ENCODE data around the gene URB2. TPM values are rescaled to one million over a fixed set of nuclear protein-coding genes. Genes with fewer than 3 reads are reported as not detected.
"Not testable (repeated sequence)": the region's sequence is repeated elsewhere in the genome, so short reads cannot be mapped to it uniquely, and the experiment has no call there.

URB2 gene
- total RNA-seq, 2 experiments from 2014 or later, result 36.7 to 36.9 TPM

DNA sequence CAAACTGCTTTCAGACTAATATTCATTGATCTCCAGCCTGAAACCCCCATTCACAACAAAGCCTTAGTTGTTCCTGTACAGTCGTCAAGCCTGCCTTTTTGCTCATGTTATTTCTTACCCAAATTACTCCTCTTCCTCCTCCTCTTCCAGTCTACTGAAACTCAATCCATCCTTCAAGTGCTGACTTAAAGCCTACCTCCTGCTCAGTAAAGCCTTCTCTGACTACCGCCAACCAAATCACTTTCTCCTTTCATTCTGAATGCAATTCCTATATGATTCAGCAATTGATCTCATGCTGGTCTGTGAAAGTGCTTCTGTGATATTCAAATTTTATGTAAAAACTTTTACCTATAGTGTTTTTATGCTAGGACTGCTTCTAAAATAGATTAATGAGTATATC lies 18.7 kb upstream of the URB2 start:
- ChIA-PET CTCF (no interaction called here), POLR2A (no interaction called here)

GRCh38 chr1:229608590-229608989 lies 17.5 kb upstream of the URB2 start:
- ChIA-PET CTCF (interaction anchor here (0.6 kb wide), 1 partner anchor 11 kb away, joined by 3 read pairs; no protein-coding TSS in a partner anchor), POLR2A (no interaction called here)

DNA sequence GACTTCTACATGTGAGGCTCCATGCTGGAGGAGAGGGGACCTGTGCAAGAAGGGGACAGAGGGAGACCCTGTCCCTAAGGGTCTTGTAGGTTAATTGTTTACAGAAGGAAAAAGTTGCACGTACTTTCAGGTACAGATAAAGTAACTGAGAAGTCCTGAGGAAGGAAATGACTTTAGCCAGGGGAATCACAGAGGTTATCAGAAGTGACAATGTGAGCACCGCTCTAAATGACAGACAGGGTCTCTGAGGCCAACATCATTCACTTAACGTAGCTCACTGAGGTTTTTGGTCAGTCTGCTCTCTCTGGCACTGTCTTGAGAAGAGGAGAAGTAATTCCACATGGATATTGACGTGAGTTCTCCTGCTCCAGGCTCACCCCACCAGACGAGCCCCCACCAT lies 12.1 kb upstream of the URB2 start:
- CTCF ChIA-PET, result interaction anchor here (0.6 kb wide), 1 partner anchor 604 kb away, joined by 3 read pairs; no protein-coding TSS in a partner anchor
- POLR2A ChIA-PET, result no interaction called here

DNA sequence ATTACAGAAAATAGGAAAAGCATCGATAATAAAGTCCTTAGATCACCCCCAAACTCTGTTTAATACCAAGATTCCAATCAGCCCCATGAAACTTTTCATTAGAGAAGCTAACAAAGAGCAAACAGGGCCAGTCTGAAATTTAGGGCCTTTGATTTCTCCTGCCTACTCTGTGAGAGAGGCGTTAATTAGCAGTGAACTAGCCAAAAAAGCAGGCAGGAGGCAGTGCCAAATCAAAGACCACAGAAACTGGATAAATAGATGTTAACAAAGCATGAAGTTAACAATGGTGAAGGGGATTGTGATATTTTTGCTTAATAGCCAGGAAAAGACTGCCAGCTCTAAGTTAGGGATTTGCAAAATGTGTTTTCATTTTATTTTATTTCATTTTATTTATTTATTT lies 11.3 kb upstream of the URB2 start:
- POLR2A ChIA-PET, result interaction anchor here (0.7 to 1.0 kb wide), 2 partner anchors 9 to 35 kb away, joined by 3 to 6 read pairs; no protein-coding TSS in a partner anchor
- CTCF ChIA-PET, result interaction anchor here (0.6 kb wide), 1 partner anchor 605 kb away, joined by 3 read pairs; no protein-coding TSS in a partner anchor

DNA sequence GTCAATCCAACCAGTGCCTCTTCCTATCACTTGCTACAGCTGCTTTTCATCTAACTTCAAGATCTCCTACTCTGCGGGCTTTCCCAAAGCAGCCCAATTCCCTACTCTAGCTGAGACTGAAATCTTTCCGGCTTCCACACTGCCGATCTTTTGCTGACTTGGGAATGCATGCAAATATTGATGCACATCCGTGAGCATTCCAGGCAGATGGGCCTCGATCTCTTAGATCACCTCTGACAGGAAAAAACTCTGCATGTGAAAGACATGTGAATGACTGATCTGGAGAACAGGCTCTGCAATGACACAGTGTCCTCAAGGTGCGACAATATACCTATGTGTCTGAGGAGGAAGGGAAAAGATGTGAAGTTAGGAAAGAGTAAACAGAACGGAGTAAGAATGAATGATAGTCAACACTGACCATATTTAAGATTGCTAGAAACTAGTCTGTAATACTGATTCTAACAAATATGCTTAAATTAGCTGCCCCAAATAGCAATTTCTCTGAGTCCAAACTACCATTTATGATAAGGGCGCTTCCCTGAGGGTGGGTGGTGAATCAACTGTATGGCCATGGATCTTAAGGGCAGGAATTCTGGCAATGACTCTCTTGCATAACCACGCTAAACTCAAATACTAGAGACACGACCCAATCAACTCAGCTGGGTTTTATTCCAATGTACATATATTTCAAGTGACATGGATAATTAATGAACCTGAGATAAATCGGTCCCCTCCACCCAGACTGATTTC lies 8.5 kb upstream of the URB2 start:
- POLR2A ChIA-PET, result no interaction called here
- CTCF ChIA-PET, result no interaction called here

DNA sequence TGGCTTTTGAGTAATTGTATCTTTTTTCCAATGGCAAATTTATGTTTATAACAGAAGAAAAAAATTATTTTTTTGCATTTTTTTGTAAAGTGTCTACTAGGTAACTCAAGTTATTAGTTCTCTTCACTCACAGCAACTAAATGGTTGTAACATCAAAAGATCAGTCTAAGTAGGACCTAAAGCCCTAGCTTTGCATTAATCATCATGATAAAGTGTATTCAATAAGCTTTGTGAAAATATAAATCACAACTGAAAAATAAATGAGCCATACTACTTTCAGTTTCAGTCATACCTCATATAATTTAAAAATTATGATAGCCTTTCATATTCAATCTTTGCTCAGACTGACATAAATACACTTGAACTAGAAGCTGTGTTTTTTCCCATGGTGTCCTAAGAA lies 7.0 kb upstream of the URB2 start:
- ChIA-PET POLR2A (interaction anchor here (1.5 kb wide), 1 partner anchor 60 kb away, joined by 4 read pairs; the partner anchor contains the start of gene ABCB10), CTCF (interaction anchor here (0.6 kb wide), 1 partner anchor 363 kb away, joined by 3 read pairs; no protein-coding TSS in a partner anchor)

- CTCF ChIA-PET, result no interaction called here
- POLR2A ChIA-PET, result interaction anchor here (1.5 kb wide), 1 partner anchor 61 kb away, joined by 4 read pairs; the partner anchor contains the start of gene ABCB10
These were observed 6.4 kb upstream of the URB2 start for GRCh38 chr1:229619614-229620013.

DNA sequence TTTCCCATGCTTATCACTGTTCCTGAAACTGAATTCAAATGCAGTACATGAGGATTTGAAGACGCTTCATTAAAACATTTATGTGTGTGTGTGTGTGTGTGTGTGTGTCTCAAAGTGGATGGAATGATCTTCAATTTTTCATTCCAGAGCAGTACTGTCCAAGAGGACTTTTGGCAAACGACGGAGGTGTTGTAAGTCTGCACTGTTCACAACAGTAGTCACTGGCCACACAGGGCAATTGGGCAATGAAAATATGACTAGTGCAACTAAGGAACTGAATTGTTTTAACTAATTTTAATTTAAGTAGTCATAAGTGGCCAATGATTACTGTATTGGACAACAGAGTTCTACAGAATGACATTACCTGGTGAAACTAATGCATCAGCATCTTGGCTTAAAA lies 5.2 kb upstream of the URB2 start:
- CTCF ChIA-PET, result interaction anchor here (1.7 kb wide), 1 partner anchor 62 kb away, joined by 4 read pairs; the partner anchor contains the start of gene ABCB10
- POLR2A ChIA-PET, result no interaction called here

DNA sequence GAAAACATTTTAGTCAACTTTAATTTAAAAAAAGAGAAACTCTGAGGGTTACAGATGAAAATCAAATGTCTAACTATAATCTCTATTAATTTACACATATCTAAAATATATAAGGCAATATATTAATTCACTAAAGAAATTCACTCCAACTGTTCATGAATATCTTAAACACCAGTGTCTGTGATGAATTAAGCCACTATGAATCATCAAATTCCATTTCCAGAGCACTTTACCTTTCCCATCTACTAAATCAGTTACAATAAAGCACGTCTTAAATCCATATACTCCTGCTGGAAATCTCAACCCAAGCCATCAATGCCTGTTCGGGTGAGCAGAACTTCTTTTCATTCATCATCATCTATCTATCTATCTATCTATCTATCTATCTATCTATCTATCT lies 4.4 kb upstream of the URB2 start:
- ChIA-PET POLR2A (no interaction called here), CTCF (interaction anchor here (1.7 kb wide), 1 partner anchor 63 kb away, joined by 4 read pairs; the partner anchor contains the start of gene ABCB10)

- POLR2A ChIA-PET, result not testable (repeated sequence)
- CTCF ChIA-PET, result interaction anchor here (1.4 kb wide), 1 partner anchor 64 kb away, joined by 7 read pairs; the partner anchor contains the start of gene ABCB10
These were observed 3.4 kb upstream of the URB2 start for GRCh38 chr1:229622641-229623120.

- ChIA-PET CTCF (interaction anchor here (1.4 kb wide), 1 partner anchor 64 kb away, joined by 7 read pairs; the partner anchor contains the start of gene ABCB10), POLR2A (no interaction called here)
These were observed 2.8 kb upstream of the URB2 start for GRCh38 chr1:229623225-229623624.

- CTCF ChIA-PET, result interaction anchor here (0.6 to 1.4 kb wide), 2 partner anchors 65 to 586 kb away, joined by 4 to 7 read pairs; partner anchors contain the start of gene ABCB10
- POLR2A ChIA-PET, result interaction anchor here (1.0 kb wide), 1 partner anchor 8 kb away, joined by 6 read pairs; no protein-coding TSS in a partner anchor
These were observed 2.2 kb upstream of the URB2 start for GRCh38 chr1:229623838-229624237.

DNA sequence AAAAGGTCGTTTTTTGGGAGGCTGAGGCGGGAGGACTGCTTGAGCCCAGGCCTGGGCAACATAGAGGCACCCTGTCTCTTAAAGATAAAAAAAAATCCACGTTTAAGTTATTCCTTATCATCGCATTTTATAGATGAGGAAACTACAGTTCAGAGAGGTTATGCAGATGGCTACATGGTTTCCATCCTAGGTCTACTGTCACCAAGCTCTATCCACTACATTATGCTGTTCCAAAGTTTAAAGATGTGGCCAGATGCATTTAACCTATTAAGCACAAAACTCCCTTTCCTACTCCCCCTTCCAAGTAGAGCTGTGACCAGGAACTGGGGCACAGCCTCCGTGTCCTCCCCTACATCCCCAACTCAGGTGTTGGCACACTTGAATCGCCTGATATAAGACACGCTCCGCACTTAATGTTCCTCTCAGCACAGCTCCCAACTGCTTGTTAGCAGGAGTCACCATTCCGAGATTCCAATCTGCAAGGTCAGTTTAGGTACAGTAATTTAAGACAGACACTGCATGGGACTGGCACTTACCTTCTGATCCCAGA lies 1.5 kb upstream of the URB2 start:
- ChIA-PET CTCF (interaction anchor here (0.6 to 1.5 kb wide), 2 partner anchors 66 to 585 kb away, joined by 3 to 4 read pairs; partner anchors contain the start of gene ABCB10), POLR2A (interaction anchor here (1.0 kb wide), 1 partner anchor 9 kb away, joined by 6 read pairs; no protein-coding TSS in a partner anchor)

- ChIA-PET CTCF (interaction anchor here (1.5 kb wide), 1 partner anchor 67 kb away, joined by 3 read pairs; the partner anchor contains the start of gene ABCB10), POLR2A (no interaction called here)
These were observed 754 bp upstream of the URB2 start for GRCh38 chr1:229625071-229625914.

DNA sequence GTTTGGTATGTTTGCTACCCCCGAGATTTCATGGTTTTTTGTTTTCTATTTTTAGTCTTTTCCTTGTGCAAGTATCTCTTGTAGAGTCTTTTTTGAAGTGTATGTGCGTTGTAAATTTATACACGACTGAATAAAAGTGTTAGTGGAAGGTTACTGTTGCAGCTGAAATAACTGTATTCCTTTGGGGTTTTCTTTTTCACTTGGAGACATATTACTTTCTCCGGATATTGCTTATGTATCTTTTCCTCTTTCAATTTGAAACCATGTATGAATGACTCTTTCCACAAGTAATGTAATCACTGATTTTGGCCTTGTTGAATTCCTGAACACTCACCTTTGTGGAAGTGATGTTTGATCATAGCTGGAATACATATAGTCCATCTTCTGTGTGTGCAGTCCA lies 956 bp downstream of the URB2 start:
- ChIA-PET CTCF (interaction anchor here (0.6 to 1.7 kb wide), 3 partner anchors 68 to 846 kb away, joined by 3 to 8 read pairs (median 3); partner anchors contain the start of gene ABCB10), POLR2A (interaction anchor here (0.5 to 1.4 kb wide), 2 partner anchors 68 to 313 kb away, joined by 3 to 11 read pairs; partner anchors contain the start of gene ABCB10)

DNA sequence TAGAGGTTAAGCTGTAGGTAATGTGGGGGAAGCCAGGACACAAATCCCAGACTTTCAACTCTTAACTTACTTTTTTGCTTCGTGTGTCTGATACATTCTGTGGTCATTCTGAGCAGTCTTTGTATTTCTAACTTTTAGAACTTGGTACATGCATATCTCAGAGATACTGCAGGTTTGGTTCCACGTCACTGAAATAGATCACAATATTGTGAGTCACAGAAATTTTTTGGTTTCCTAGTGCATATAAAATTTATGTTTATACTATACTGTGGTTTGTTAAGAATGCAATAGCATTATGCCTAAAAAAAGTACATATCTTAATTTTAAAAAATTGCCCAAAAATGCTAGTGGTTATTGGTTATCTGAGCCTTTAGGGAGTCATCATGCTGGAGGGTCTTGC lies 3.2 kb downstream of the URB2 start:
- ChIA-PET POLR2A (interaction anchor here (1.1 kb wide), 1 partner anchor 34 kb away, joined by 3 read pairs; no protein-coding TSS in a partner anchor), CTCF (no interaction called here)

GRCh38 chr1:229631148-229631547 lies 5.1 kb downstream of the URB2 start:
- CTCF ChIA-PET, result interaction anchor here (0.7 to 1.2 kb wide), 2 partner anchors 9 to 76 kb away, joined by 4 to 6 read pairs; no protein-coding TSS in a partner anchor
- POLR2A ChIA-PET, result no interaction called here

- CTCF ChIA-PET, result interaction anchor here (0.7 kb wide), 1 partner anchor 1744 kb away, joined by 5 read pairs; no protein-coding TSS in a partner anchor
- POLR2A ChIA-PET, result no interaction called here
These were observed 5.9 kb downstream of the URB2 start for GRCh38 chr1:229631966-229632365.

- ChIA-PET CTCF (interaction anchor here (0.5 kb wide), 1 partner anchor 1506 kb away, joined by 3 read pairs; no protein-coding TSS in a partner anchor), POLR2A (no interaction called here)
These were observed 10.0 kb downstream of the URB2 start for GRCh38 chr1:229636042-229636441.

Measured in activated CD8-positive, alpha-beta memory T cell treated with anti-CD3 and anti-CD28 coated beads for 36 hours (primary cell).